Measurements from ENCODE around the gene PNLIPRP2.

- TF ChIP-seq CTCF (IDR thresholded peaks at IDR 0.05): no peak
- peak in 2 of 3 donors; percentile 74 to 82 for TF ChIP-seq POLR2A (IDR thresholded peaks at IDR 0.05)
Measured at GRCh38 chr10:116607336-116607735, 13.4 kb upstream of the PNLIPRP2 start.

Data from body of pancreas (tissue), 4 donors.